Measurements from ENCODE around the gene CCDC70. TPM values are rescaled to one million over a fixed set of nuclear protein-coding genes. Genes with fewer than 3 reads are reported as not detected.

Gene CCDC70
- not detected in 2 replicates for total RNA-seq

DNA sequence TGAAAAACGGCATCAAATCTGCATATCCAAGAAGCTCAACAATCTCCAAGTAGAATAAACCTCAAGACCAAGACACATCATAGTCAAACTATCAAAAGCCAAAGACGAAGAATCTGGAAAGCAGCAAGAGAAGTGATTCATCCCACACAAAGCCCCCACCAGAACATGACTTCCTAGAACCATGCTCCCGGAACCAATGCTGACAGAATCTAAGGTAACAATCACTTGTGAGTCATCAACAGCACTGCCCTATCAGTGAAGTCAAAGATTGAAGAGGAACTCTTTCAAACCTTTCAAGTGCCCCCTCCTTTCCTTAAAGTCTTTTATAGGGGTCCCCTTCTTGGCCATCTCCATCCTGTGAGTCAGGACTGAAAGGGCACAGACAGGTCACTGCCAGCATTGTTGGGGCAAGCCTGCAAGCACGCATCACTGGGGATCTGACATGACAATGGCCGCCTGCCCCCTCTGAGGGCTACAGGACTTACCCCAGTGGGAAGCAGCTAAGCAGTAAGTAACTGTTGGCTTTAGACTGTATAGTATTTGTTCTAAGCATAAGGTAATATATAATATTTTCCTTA lies at the start of gene CCDC70:
CCDC70 (plus strand) TSS at position 247 of the 578 bp plus-strand sequence. CDS start 3,443 bp downstream, outside the sequence.

DNA sequence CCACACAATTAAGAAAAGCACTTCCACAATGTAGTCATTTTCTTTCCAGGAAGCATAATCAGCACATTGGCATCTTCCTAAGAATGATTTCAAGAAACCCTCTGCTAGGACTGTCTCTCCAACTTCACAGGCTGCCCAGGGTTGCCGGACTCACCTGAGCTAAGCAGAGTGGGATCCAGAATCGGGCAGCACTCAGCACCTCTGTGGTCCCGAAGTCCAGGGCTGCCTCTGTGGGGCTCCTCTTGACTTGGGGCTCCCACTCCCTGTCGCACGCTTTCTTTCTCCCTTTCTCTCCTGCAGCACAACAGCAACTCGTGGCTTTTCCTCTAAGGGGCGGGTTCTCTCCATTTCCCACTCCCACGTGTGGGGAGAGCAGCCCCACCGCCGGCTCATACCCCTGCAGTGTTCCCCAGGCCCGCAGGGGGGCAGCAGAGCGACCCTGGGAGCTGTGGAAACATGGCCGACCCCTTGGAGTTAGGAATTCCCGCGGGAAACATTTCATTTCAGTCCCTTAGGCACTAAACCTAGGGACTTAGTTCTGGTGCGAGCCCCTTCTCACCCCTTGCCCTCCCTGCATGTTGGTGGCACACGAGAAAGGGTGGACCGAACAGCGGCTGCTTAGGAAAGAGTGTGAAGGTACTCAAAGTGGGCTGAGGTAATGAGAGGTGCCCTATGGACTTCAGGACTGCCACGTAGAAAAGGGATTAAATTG lies 16.8 kb upstream of the CCDC70 start, which contains the start of gene TMEM272:
TMEM272 (minus strand) TSS at position 316 of the 712 bp plus-strand sequence. CDS start 6,647 bp downstream, outside the sequence.

Other genes with a start within 250 kb of the CCDC70 start
- gene DHRS12, start 57.8 kb upstream of the CCDC70 start, total RNA-seq: 5.7 and 6.1 TPM in 2 replicates
- not detected in 2 replicates for gene TMEM272, start 16.8 kb upstream of the CCDC70 start, total RNA-seq
- gene ATP7B, start 149.5 kb downstream of the CCDC70 start, total RNA-seq: 2.2 and 6.8 TPM in 2 replicates
- gene ALG11, start 150.4 kb downstream of the CCDC70 start, total RNA-seq: 9.9 and 20.5 TPM in 2 replicates
- 8.6 and 10.7 TPM in 2 replicates for gene UTP14C, start 162.7 kb downstream of the CCDC70 start, total RNA-seq